OCI-LY3 (cell line): ENCODE data around the gene PLTP.

ENCODE experiments used
- H2AFZ ChIP-seq: fragments of 200-600, 300-600 bp; shearing (Covaris generic); 2 replicates; pipeline ENCODE4 v1.6.0; 2014; ENCODE audit warnings: antibody characterized with exemption, low read depth, low read length
- H3K27ac ChIP-seq: fragments of 200-600, 300-600 bp; sonication (generic); 2 replicates; pipeline ENCODE4 v1.5.1; 2014; ENCODE audit warnings: mild to moderate bottlenecking, low read length, moderate library complexity, mixed read lengths
- H3K27me3 ChIP-seq: fragments of 200-600, 300-600 bp; sonication (generic); 2 replicates; pipeline ENCODE4 v1.6.1; 2014; ENCODE audit warnings: low read depth, low read length, mixed read lengths
- H3K36me3 ChIP-seq: fragments of 200-600, 300-600 bp; sonication (generic); replicated peaks from 2 replicates; pipeline ENCODE3; 2014; ENCODE audit warnings: low read depth, low read length, mixed read lengths
- H3K4me1 ChIP-seq: fragments of 300-600, 200-600 bp; sonication (generic); 2 replicates; pipeline ENCODE4 v1.6.1; 2014; ENCODE audit warnings: low read length, mixed read lengths
- H3K4me2 ChIP-seq: fragments of 200-600, 300-600 bp; sonication (generic); 2 replicates; pipeline ENCODE4 v1.6.1; 2014; ENCODE audit warnings: low read length, mixed read lengths
- H3K4me3 ChIP-seq: fragments of 300-600, 200-600 bp; sonication (generic); 2 replicates; pipeline ENCODE4 v1.5.1; 2014; ENCODE audit warnings: antibody characterized with exemption, mild to moderate bottlenecking, low read length, moderate library complexity
- H3K79me2 ChIP-seq: fragments of 300-600, 200-600 bp; shearing (Covaris generic); 2 replicates; pipeline ENCODE4 v1.6.1; 2014; ENCODE audit warnings: mild to moderate bottlenecking, low read length, mixed read lengths
- H3K9ac ChIP-seq: fragments of 300-600, 200-600 bp; shearing (Covaris generic); 2 replicates; pipeline ENCODE4 v1.6.0; 2014; ENCODE audit warnings: mild to moderate bottlenecking, low read length, moderate library complexity
- H3K9me3 ChIP-seq: fragments of 200-600, 300-600 bp; shearing (Covaris generic); 2 replicates; pipeline ENCODE4 v1.6.1; 2014; ENCODE audit warnings: low read length, mixed read lengths; ENCODE audit not compliant: insufficient read depth
- H4K20me1 ChIP-seq: fragments of 200-600, 300-600 bp; sonication (generic); 2 replicates; pipeline ENCODE4 v1.6.1; 2016; ENCODE audit warnings: low read length, mixed read lengths; ENCODE audit not compliant: insufficient read depth
- CTCF ChIP-seq: fragments of 200-600, 300-600 bp; sonication (generic); IDR thresholded peaks from 2 replicates; pipeline ENCODE4 v1.5.1; 2014; ENCODE audit warnings: antibody characterized with exemption, low read length, low read depth
- EZH2phosphoT487 ChIP-seq: fragments of 200-600 bp; shearing (Covaris generic); IDR thresholded peaks from 2 replicates; pipeline ENCODE4 v1.6.1; 2018; ENCODE audit warnings: antibody characterized with exemption, mixed run types, low read depth

PLTP gene

DNA sequence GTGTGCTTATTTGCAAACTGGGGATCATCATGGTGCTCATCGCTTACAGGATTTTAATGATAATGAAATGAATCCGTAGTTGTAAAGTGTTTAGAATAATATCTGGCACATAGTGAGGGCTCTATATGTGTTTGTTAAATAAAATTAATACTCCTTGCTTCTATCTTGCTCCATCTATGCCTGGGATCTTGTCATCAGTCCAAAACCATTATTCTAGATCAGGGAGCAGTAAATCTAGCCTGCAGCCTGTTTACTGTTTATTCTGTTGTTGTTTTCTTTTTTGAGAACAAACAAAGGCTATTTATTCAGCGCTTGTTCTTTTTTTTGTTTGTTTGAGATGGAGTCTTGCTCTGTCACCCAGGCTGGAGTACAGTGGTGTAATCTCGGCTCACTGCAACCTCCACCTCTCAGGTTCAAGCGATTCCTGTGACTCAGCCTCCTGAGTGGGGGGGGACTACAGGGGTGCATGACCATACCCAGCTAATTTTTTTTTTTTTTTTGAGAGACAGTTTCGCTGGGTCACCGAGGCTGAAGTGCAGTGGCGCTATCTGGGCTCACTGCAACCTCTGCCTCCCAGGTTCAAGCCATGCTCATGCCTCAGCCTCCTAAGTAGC lies 62.9 kb downstream of the PLTP start:
- Histone ChIP-seq H3K4me3 (no peak overlapping the region), H3K9me3 (no peaks in the 10 kb centered on the region), H3K27ac (no peak overlapping the region), H3K27me3 (no peaks in the 10 kb centered on the region), H3K4me1 (no peaks in the 10 kb centered on the region), H3K79me2 (no peaks in the 10 kb centered on the region), H3K9ac (no peak overlapping the region), H4K20me1 (no peaks in the 10 kb centered on the region), H2AFZ (no peak overlapping the region), H3K4me2 (no peak overlapping the region), H3K36me3 (peaks cover 6% of the 10 kb centered on the region)
- TF ChIP-seq EZH2phosphoT487 (no peak), CTCF (no peak)
